Heart left ventricle (tissue), 13 donors: ENCODE data around the gene CASZ1.

Experiments used
- CTCF ChIP-seq, 12 donors: fragments of 200-600 bp; sonication (generic) in 4 of 12; IDR thresholded peaks; one replicate each; pipeline versions ENCODE4 v1.5.0 to v1.8.0; 2018 to 2022; ENCODE audit warnings: antibody characterized with exemption in 12 of 12, mild to moderate bottlenecking in 5 of 12
- POLR2A ChIP-seq, 2 donors: fragments of 450-650 bp; IDR thresholded peaks; one replicate each; pipeline ENCODE4 v1.6.1; 2017; ENCODE audit warnings: antibody characterized with exemption in 2 of 2, mild to moderate bottlenecking in 2 of 2, moderate library complexity in 2 of 2
- donor health status: ischemic (EF 13 %, LVEDD 7.1; RV severe dilation, severe dysfunction).
- donor health status: DM: no; HTN: yes; CAD: no.
- donor health status: DM: no; HTN: no; CAD: no.
- donor health status: ischemic (EF 25% LVEDD 6.9; RV normal size, moderate dysfunction).
- donor health status: ischemic (EF 25% LVEDD 5.7; RV mildly dilated, moderate dysfunction).
- donor health status: ischemic (EF 35%, LVEDD 5.7; RV mildly dilated, moderate dysfunction).
- donor health status: nonischemic (EF 11% LVEDD 7.7; RV severe dilation, severe dysfunction).
- donor health status: DM: yes; HTN: yes; CAD: no.
- donor health status: PGD.
- donor health status: ischemic (EF 29% LVEDD 5.4; RV normal size, mild dysfunction).
- donor health status: nonischemic (EF 23%, LVEDD 6.1; RV moderate dilation, normal function).

GRCh38 chr1:10612436-10613160, 183.8 kb downstream of the CASZ1 start:
- TF ChIP-seq CTCF (IDR thresholded peaks at IDR 0.05), result no peak
- TF ChIP-seq POLR2A (IDR thresholded peaks at IDR 0.05), result no peak
